ENCODE data around the gene WDR41.

- TF ChIP-seq CTCF (IDR thresholded peaks at IDR 0.05): no peak
- no peak for TF ChIP-seq ZFX (IDR thresholded peaks at IDR 0.05; ENCODE audit: borderline replicate concordance)
These were observed 101.9 kb downstream of the WDR41 start for GRCh38 chr5:77390221-77390620.

Data from 22Rv1 (cell line).